GM12872 (cell line): ENCODE measurements around the gene IFITM5.

Experiments
- TF ChIP-seq, protein P1 (sequence below): IDR thresholded peaks from 3 replicates; pipeline ENCODE4 v1.5.1; 2011; ENCODE audit warnings: low read depth, mild to moderate bottlenecking, low read length, moderate library complexity; ENCODE audit not compliant: insufficient read depth

Gene IFITM5

DNA sequence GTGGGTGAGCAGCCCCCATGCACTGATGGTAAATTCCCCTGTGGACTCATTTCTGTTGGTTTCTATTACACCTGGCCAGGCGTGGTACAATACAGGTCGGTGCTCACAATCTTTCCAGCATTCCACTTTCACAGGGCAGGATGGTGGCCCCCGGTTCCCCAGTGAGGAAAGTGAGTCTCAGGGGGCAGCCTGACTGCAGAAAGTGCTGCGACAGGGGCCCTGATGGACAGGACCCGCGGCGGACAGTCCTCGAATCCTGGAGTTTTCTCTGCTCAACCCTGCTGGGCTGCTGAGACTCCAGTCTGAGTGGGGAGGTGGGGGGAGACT is 13.5 kb downstream of the IFITM5 start:
- TF ChIP-seq, protein P1, sequence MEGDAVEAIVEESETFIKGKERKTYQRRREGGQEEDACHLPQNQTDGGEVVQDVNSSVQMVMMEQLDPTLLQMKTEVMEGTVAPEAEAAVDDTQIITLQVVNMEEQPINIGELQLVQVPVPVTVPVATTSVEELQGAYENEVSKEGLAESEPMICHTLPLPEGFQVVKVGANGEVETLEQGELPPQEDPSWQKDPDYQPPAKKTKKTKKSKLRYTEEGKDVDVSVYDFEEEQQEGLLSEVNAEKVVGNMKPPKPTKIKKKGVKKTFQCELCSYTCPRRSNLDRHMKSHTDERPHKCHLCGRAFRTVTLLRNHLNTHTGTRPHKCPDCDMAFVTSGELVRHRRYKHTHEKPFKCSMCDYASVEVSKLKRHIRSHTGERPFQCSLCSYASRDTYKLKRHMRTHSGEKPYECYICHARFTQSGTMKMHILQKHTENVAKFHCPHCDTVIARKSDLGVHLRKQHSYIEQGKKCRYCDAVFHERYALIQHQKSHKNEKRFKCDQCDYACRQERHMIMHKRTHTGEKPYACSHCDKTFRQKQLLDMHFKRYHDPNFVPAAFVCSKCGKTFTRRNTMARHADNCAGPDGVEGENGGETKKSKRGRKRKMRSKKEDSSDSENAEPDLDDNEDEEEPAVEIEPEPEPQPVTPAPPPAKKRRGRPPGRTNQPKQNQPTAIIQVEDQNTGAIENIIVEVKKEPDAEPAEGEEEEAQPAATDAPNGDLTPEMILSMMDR: no peak

DNA sequence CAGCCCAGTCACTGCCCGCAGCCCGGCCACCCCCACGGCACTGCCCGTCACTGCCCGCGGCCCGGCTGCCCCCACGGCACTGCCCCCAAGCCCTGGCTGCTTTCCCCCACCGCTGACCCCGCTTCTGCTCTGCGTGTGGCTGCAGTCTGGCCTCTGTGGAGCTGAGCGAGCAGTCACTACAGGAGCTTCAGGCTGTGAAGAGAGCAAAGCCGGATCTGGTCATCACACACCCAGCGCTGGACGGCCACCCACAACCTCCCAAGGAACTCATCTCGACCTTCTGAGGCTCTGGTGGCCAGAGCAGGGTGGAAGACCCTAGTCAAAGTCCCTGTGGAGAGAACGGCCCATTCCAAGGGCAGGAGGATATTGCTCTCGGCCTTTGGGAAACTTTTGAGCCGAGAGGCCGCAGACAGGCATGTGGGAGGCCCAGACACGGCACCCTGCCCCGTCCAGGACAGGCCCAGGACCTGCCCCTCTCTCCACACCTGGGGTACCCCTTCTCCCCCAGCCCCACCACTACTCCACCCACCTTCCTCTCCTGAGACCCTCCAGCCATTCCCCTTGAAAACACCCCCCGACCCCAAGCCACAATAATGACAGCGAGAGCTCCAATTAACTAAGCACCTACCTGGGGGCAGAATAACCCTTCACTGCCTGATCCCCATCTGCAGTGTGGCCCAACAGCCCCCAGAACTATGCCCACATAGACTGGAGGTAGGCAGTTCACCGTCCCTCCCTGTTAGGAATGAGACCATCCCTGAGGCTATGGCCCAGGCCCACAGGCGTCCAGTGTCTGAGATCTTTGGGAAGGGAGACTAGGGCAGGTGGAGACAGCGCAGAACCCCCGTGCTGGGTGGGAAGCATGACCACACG is 14.1 kb downstream of the IFITM5 start:
- TF ChIP-seq, protein P1: no peak

DNA sequence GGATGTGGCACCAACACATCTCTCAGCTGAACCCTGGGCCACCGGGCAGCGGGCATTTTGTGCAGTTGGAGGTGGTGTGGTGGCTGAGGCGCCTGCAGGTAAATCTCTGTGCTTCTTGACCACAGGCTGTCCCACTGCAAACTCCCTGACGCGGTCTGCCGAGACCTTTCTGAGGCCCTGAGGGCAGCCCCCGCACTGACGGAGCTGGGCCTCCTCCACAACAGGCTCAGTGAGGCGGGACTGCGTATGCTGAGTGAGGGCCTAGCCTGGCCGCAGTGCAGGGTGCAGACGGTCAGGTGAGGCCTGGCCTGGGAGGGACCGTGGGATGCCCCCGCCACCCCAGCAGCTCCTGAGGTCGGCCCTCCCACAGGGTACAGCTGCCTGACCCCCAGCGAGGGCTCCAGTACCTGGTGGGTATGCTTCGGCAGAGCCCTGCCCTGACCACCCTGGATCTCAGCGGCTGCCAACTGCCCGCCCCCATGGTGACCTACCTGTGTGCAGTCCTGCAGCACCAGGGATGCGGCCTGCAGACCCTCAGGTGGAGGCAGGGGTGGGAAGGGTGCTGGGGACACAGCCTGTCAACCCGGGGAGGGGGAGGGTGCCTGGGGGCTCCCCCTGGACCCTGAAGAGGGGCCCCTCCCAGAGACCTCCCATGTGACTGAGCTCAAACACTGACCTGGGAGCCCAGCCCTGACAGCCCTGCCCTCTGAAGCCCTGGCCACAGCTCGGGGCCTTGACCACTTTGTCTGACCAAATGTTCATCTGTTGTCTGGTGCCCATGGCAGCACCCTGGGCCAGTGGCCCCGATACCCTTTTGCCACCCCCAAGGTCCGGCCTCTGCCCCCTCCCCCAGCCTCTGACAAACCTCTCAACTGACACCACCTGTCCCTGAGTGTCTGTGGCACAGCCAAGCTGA is 15.0 kb downstream of the IFITM5 start:
- TF ChIP-seq, protein P1: no peak

DNA sequence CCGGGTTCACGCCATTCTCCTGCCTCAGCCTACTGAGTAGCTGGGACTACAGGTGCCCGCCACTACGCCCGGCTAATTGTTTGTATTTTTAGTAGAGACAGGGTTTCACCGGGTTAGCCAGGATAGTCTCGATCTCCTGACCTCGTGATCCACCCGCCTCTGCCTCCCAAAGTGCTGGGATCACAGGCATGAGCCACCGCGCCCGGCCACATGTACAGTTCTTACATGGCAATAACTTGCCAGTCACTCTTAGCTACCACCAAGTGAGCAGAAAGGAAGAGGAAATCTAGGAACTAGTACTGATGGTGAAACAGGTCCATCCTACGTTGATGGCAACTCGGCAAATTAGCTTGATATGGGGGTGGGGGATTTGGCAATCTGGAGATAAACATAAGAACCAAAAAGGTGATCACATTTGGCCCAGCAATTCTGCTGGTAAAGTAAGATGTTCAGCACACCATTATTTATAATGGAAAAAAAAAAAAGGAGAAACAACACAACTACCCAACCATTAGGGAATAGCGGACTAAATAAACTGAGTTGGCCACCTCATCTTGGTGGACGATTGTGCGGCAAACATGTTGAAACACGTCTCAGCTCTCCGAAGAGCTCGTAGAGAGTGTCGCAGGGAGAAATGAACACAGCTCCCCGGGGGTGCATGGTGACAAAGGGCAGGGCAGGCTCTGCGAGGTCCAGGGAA is 15.8 kb downstream of the IFITM5 start:
- TF ChIP-seq, protein P1: no peak

DNA sequence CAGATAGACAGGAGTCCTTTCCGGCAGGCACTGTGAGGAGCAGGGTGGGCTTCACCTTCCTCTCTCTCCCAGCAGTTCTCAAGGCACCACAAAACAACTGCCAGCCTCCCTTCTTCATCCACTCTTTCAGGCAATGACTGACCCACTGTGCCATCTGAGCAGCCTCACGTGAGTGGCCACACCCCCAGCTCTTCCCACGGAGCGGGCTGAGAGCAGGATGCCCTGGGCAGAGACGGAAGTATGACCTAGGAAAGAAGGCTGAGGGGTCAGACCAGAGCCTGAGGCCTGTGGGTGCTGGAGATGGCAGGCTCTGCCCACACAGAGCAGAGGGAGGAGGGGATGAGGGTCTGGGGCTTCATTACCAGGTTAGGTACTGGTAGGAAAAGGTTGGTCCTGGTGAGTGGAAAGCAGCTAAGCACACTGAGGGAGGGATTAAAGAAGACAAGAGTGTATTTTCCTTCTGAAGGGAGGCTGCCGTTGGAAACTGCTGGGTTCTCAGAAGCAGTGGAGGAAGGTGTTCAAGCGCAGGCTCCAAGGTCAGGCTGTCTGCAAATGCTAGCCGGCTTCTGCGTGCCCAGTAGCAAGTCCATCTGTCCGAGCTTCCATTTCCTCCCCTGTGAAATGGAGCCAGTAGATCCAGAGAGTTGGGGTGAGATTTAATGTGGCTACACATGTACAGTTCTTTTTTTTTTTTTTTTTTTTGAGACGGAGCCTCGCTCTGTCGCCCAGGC is 16.5 kb downstream of the IFITM5 start:
- TF ChIP-seq, protein P1: no peak

DNA sequence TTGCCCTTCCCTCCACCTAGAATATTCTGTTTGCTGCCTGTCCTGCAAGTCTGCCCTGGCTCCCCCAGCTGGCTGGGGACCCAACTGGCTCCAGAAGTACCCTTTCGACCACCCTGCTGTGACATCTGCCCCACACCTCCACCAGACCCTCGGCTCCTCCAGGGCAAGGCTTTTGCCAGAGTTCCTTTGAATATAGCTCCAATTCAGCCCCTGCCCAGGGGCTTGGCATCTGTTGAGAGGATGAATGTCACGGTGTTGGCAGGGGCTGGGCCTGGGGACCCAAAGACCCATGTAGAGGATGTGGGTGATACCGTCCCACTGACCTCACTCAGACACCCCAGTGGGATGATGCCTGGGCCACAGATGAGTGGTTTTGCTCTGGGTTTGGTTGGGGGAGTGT is 17.2 kb downstream of the IFITM5 start:
- TF ChIP-seq, protein P1: no peak
